HCT116 (cell line): ENCODE results near the gene RPS10.

Experiments used
- POLR2AphosphoS5 ChIP-seq: IDR thresholded peaks from 2 replicates; pipeline ENCODE4 v1.6.1; 2011; ENCODE audit warnings: mild to moderate bottlenecking, low read depth, low read length, moderate library complexity
- RAD21 ChIP-seq: IDR thresholded peaks from 2 replicates; pipeline ENCODE4 v1.6.1; 2012; ENCODE audit warnings: low read depth, mild to moderate bottlenecking
- SP1 ChIP-seq: IDR thresholded peaks from 2 replicates; pipeline ENCODE4 v1.6.1; 2012; ENCODE audit warnings: low read depth
- SRF ChIP-seq: IDR thresholded peaks from 2 replicates; pipeline ENCODE4 v1.6.1; 2012; ENCODE audit warnings: low read depth
- TF ChIP-seq, protein P1 (sequence below), 3 experiments: fragments of 200-600 bp in 1 of 3; sonication (generic) in 1 of 3; IDR thresholded peaks in 2 of 3; conservative IDR thresholded peaks in 1 of 3; 2 replicates each; pipeline ENCODE4 v1.5.1; 2012 to 2017; ENCODE audit warnings: low read depth in 2 of 3, low read length in 2 of 3, antibody characterized with exemption in 1 of 3, borderline replicate concordance in 1 of 3, control low read depth in 1 of 3, mild to moderate bottlenecking in 1 of 3, mixed read lengths in 1 of 3, mixed run types in 1 of 3, moderate library complexity in 1 of 3; ENCODE audit not compliant: insufficient read depth in 1 of 3
- TF ChIP-seq, protein P2 (sequence below): IDR thresholded peaks from 2 replicates; pipeline ENCODE4 v1.6.1; 2012
- TF ChIP-seq, protein P3 (sequence below): IDR thresholded peaks from 2 replicates; pipeline ENCODE4 v1.6.1; 2011; ENCODE audit warnings: mild to moderate bottlenecking, low read length, moderate library complexity; ENCODE audit not compliant: insufficient replicate concordance; ENCODE audit errors: extremely low read depth

DNA sequence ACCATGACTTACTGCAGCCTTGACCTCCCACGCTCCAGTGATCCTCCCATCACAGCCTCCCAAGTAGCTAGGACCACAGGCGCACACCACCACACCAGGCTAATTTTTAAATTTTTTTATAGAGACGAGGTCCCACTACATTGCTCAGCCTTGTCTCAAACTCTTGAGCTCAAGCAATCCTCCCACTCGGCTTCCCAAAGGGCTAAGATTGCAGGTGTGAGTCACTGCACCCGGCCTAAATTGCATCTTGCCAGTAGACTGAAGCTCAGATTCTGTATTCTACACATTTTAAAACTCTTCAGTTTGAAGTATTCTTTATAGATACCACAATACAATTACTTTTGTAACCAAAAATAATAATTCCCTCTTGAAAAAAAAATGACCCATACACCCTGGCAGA is 44.8 kb downstream of the RPS10 start:
- TF ChIP-seq, protein P1, sequence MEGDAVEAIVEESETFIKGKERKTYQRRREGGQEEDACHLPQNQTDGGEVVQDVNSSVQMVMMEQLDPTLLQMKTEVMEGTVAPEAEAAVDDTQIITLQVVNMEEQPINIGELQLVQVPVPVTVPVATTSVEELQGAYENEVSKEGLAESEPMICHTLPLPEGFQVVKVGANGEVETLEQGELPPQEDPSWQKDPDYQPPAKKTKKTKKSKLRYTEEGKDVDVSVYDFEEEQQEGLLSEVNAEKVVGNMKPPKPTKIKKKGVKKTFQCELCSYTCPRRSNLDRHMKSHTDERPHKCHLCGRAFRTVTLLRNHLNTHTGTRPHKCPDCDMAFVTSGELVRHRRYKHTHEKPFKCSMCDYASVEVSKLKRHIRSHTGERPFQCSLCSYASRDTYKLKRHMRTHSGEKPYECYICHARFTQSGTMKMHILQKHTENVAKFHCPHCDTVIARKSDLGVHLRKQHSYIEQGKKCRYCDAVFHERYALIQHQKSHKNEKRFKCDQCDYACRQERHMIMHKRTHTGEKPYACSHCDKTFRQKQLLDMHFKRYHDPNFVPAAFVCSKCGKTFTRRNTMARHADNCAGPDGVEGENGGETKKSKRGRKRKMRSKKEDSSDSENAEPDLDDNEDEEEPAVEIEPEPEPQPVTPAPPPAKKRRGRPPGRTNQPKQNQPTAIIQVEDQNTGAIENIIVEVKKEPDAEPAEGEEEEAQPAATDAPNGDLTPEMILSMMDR (IDR thresholded peaks at IDR 0.05 in 2 of 3, conservative IDR thresholded peaks at IDR 0.05 in 1 of 3; ENCODE audit: borderline replicate concordance in 1 of 3, insufficient read depth in 1 of 3, low read depth in 2 of 3, low read length in 2 of 3), result no peak
- no peak for TF ChIP-seq SP1
- TF ChIP-seq, protein P2, sequence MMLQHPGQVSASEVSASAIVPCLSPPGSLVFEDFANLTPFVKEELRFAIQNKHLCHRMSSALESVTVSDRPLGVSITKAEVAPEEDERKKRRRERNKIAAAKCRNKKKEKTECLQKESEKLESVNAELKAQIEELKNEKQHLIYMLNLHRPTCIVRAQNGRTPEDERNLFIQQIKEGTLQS, result no peak
- TF ChIP-seq, protein P3, sequence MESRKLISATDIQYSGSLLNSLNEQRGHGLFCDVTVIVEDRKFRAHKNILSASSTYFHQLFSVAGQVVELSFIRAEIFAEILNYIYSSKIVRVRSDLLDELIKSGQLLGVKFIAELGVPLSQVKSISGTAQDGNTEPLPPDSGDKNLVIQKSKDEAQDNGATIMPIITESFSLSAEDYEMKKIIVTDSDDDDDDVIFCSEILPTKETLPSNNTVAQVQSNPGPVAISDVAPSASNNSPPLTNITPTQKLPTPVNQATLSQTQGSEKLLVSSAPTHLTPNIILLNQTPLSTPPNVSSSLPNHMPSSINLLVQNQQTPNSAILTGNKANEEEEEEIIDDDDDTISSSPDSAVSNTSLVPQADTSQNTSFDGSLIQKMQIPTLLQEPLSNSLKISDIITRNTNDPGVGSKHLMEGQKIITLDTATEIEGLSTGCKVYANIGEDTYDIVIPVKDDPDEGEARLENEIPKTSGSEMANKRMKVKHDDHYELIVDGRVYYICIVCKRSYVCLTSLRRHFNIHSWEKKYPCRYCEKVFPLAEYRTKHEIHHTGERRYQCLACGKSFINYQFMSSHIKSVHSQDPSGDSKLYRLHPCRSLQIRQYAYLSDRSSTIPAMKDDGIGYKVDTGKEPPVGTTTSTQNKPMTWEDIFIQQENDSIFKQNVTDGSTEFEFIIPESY, result no peak
- no peak for TF ChIP-seq SRF
- TF ChIP-seq RAD21, result no peak
- TF ChIP-seq POLR2AphosphoS5, result no peak
